ENCODE data around the gene B3GNT2. TPM values are rescaled to one million over a fixed set of nuclear protein-coding genes. Genes with fewer than 3 reads are reported as not detected.
"Not testable (repeated sequence)": the region's sequence is repeated elsewhere in the genome, so short reads cannot be mapped to it uniquely, and the experiment has no call there.

The B3GNT2 gene
- total RNA-seq, 4 donors from 2014 or later, result 16.9 to 36.9 (median 20.3) TPM

DNA sequence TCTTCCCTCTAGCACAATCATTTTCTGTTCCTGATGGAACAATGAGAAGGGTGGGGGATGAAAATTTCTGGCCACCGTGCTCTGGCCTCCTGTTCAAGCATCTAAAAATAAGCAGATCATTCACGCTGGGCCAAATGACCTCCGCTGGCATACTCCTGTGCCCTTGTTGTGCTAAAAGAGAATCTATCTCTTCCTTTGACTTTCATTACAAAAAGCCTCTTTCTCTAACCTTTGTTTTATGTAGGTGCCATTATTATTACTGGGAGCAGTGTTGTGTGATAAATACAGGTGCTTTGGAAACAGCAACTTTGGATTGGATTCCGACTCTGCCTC, 44.6 kb upstream of the B3GNT2 start:
- H3K27me3 ChIP-seq, result no peaks in the 10 kb centered on the region
- no peak overlapping the region for H3K4me3 ChIP-seq
- no peaks in the 10 kb centered on the region for H3K36me3 ChIP-seq
- peaks cover 13% of the 10 kb centered on the region for H3K4me1 ChIP-seq
- no peaks in the 10 kb centered on the region for H3K9me3 ChIP-seq
- 83% methylated on average over 4 of the region's 4 CpGs for WGBS
- H3K27ac ChIP-seq, result no peak overlapping the region
- no peak for DNase-seq (ENCODE audit: low spot score in 2 of 2)
- no peak for TF ChIP-seq EP300 (IDR thresholded peaks at IDR 0.05)
- TF ChIP-seq, protein P1, sequence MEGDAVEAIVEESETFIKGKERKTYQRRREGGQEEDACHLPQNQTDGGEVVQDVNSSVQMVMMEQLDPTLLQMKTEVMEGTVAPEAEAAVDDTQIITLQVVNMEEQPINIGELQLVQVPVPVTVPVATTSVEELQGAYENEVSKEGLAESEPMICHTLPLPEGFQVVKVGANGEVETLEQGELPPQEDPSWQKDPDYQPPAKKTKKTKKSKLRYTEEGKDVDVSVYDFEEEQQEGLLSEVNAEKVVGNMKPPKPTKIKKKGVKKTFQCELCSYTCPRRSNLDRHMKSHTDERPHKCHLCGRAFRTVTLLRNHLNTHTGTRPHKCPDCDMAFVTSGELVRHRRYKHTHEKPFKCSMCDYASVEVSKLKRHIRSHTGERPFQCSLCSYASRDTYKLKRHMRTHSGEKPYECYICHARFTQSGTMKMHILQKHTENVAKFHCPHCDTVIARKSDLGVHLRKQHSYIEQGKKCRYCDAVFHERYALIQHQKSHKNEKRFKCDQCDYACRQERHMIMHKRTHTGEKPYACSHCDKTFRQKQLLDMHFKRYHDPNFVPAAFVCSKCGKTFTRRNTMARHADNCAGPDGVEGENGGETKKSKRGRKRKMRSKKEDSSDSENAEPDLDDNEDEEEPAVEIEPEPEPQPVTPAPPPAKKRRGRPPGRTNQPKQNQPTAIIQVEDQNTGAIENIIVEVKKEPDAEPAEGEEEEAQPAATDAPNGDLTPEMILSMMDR (IDR thresholded peaks at IDR 0.05), result no peak
- no peak for TF ChIP-seq POLR2A (IDR thresholded peaks at IDR 0.05)
- TF ChIP-seq POLR2AphosphoS5 (IDR thresholded peaks at IDR 0.05), result no peak

DNA sequence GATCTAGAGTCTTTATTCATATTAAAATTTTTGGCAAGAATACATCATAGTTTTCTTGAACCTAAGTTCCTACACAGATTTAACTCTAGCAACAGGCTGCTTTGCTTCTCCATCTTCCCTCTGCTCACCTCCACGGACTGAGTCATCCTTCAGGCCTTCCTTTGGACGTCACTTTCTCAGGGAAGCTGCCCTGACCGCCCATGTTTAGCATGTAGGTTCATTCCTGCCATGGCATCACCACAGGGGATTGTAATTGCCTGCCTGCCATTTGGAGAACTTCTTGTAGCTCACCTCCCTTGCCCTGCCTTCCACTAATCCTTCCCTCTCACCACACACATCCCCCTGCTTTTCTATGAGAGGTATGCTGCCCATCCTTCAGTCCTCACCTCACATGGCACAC, 43.9 kb upstream of the B3GNT2 start:
- H3K27me3 ChIP-seq, result no peaks in the 10 kb centered on the region
- H3K27ac ChIP-seq, result no peak overlapping the region
- no peaks in the 10 kb centered on the region for H3K36me3 ChIP-seq
- H3K4me3 ChIP-seq, result no peak overlapping the region
- WGBS, result 93% methylated on average over 3 of the region's 3 CpGs
- no peak for DNase-seq (ENCODE audit: low spot score in 2 of 2)
- TF ChIP-seq, protein P1 (IDR thresholded peaks at IDR 0.05), result no peak
- TF ChIP-seq POLR2AphosphoS5 (IDR thresholded peaks at IDR 0.05) (no peak), EP300 (IDR thresholded peaks at IDR 0.05) (no peak), POLR2A (IDR thresholded peaks at IDR 0.05) (no peak)
- no peaks in the 10 kb centered on the region for H3K9me3 ChIP-seq
- peaks cover 13% of the 10 kb centered on the region for H3K4me1 ChIP-seq

DNA sequence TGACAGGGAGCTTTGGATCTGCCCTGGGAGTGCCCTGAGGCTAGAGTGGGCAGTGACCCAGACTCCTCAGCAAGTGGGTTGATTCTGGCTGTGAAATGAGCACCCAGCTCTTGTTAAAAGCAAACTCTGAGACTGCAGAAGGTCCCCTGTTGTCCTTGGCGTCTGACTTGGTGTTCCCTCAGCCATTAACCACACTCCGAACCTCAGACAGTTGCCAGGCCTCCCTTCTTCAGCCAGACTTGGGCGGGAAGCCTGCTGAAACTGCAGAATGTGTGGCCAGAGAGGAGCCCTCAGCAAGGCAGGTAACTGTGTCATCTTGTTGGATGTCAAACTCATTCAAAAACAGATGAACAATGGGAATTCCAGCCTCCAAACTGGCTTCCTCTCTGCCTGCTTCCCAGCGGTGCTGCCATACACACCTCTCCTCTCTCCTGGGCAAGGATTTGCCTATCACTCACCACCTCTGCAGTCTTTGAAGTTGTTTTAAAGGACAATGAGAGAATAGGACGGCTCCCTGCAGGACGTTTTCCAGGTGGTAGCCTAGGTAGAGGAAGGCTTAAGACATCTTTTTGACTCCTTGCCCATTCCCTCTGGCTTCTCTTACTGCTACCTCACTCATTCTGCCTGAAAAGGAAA, 38.9 kb upstream of the B3GNT2 start:
- Histone ChIP-seq H3K9me3 (no peaks in the 10 kb centered on the region), H3K4me1 (no peaks in the 10 kb centered on the region), H3K27ac (no peak overlapping the region), H3K27me3 (no peaks in the 10 kb centered on the region), H3K4me3 (no peak overlapping the region), H3K36me3 (no peaks in the 10 kb centered on the region)
- TF ChIP-seq EP300 (IDR thresholded peaks at IDR 0.05), result no peak
- no peak for TF ChIP-seq POLR2A (IDR thresholded peaks at IDR 0.05)
- TF ChIP-seq POLR2AphosphoS5 (IDR thresholded peaks at IDR 0.05), result no peak
- TF ChIP-seq, protein P1 (IDR thresholded peaks at IDR 0.05), result no peak
- 77% methylated on average over 5 of the region's 6 CpGs for WGBS
- DNase-seq (ENCODE audit: low spot score in 2 of 2), result no peak

DNA sequence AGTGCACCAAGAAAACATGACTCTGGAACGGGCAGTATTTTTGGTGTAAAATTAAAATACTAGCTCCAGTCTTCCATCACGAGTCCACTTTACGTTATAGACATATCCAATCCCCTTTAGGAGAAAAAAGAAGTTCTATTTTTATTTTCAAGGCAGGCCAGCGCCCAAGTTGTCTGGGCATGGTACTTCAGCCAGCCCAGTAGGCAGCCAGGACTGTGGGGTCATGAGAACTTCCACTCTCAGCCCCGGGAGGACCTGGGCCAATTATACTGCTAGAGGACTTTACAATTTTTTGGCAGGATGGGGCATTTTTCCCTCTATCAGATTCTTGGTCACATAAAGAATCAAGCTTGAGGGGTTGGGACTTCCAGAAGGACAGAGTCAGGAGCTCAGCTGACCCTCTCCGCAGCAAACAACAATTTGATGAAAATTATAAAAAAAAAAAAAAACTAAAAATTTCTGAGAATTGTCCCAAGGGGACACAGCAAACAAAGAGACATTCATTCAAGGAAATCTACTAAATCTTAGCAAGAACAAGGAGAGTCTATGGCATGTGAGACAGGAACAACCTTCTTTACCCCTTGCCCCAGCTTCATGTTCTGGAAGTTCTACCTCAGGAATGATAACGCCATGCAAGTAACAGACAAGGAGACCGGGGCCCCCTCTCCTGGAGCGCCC, 37.3 kb upstream of the B3GNT2 start:
- Histone ChIP-seq H3K4me3 (no peak overlapping the region), H3K9me3 (no peaks in the 10 kb centered on the region), H3K4me1 (no peaks in the 10 kb centered on the region), H3K36me3 (no peaks in the 10 kb centered on the region), H3K27me3 (no peaks in the 10 kb centered on the region), H3K27ac (no peak overlapping the region)
- WGBS, result 83% methylated on average over 9 of the region's 9 CpGs
- no peak for DNase-seq (ENCODE audit: low spot score in 2 of 2)
- TF ChIP-seq POLR2AphosphoS5 (IDR thresholded peaks at IDR 0.05), result no peak

DNA sequence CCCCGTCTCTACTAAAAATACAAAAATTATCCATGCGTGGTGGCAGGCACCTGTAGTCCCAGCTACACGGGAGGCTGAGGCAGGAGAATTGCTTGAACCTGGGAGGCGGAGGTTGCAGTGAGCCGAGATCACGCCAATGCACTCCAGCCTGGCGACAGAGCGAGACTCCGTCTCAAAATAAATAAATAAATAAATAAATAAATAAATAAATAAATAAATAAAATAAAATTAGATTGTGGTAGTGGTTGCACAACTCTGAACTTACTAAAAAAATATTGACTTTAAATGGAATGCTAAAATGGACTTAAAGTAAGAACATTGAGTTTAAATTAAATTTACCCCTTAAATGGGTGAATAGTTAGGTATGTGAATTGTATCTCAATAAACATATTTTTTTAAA, 35.2 kb upstream of the B3GNT2 start:
- H3K4me3 ChIP-seq; DNase-seq (ENCODE audit: low spot score in 2 of 2); H3K36me3 ChIP-seq; H3K27ac ChIP-seq; H3K27me3 ChIP-seq; H3K4me1 ChIP-seq; H3K9me3 ChIP-seq: not testable (repeated sequence)
- WGBS, result 97% methylated on average over 9 of the region's 9 CpGs

DNA sequence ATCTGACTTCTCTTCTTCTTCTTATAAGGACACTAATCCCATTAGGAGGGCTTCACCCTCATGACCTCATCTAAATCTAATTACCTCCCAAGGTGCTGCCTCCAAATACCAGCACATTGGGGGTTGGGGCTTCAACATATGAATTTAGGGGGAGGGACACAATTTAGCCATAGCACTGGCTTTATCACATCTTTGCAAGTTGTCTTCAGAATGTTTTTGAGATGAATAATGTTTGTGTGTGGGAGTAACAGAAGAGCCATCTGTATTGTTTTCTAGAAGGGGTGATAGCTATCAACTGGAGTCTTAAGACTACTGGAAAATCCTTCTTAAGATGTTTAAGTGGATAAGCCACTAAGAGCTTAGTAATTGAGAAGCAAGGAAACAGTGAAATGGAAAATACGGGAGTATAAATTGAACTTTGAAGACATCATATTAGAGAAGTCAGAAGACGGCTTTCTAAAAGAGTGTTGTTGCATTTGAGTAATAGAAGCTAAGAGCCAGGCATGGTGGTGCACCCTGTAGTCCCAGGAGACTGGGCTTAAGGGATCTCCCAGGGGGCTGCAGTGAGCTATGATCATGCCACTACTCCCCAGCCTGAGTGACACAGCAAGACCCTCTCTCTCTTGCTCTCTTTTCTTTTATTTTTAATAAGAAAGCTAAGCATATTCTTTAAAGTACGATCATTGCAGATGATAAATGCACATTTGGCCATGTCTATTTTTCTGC, 32.6 kb upstream of the B3GNT2 start:
- H3K36me3 ChIP-seq, result no peaks in the 10 kb centered on the region
- DNase-seq (ENCODE audit: low spot score in 2 of 2), result no peak
- H3K27me3 ChIP-seq, result no peaks in the 10 kb centered on the region
- no peaks in the 10 kb centered on the region for H3K4me1 ChIP-seq
- no peak overlapping the region for H3K4me3 ChIP-seq
- WGBS, result 97% methylated on average over 3 of the region's 3 CpGs
- H3K9me3 ChIP-seq, result no peaks in the 10 kb centered on the region
- no peak for TF ChIP-seq POLR2AphosphoS5 (IDR thresholded peaks at IDR 0.05)
- TF ChIP-seq EP300 (IDR thresholded peaks at IDR 0.05), result no peak
- TF ChIP-seq POLR2A (IDR thresholded peaks at IDR 0.05), result no peak
- TF ChIP-seq, protein P1 (IDR thresholded peaks at IDR 0.05), result no peak
- no peak overlapping the region for H3K27ac ChIP-seq

All from suprapubic skin (tissue), 4 donors.